Measurements from ENCODE around the gene GTPBP6.

- TF ChIP-seq CTCF (IDR thresholded peaks at IDR 0.05) (no peak), TCF7L2 (IDR thresholded peaks at IDR 0.05; ENCODE audit: low read depth, low read length) (no peak)
These were observed 9.1 kb upstream of the GTPBP6 start for GRCh38 chrX:327660-328126.

Measured in Panc1 (cell line).